GM20431 (cell line): Measurements from ENCODE around the gene RBM39.
"Not testable (repeated sequence)": the region's sequence is repeated elsewhere in the genome, so short reads cannot be mapped to it uniquely, and the experiment has no call there.

ENCODE experiments used
- in situ Hi-C: fragments of 300-500 bp; cut with MseI, MboI; formaldehyde crosslinking; loops from one replicate; pipeline ENCODE4 v1.15.0; 2020; ENCODE audit warnings: low sequenced_read_pairs; ENCODE audit not compliant: unreplicated experiment

Gene RBM39

GRCh38 chr20:35729836-35730582 lies 12.1 kb downstream of the RBM39 start:
- in situ Hi-C loops = no loop called here

GRCh38 chr20:35729283-35729807 lies 12.7 kb downstream of the RBM39 start:
- in situ Hi-C loops = no loop called here

- in situ Hi-C loops = no loop called here
Observed at GRCh38 chr20:35726842-35727711, 15.0 kb downstream of the RBM39 start.

GRCh38 chr20:35724321-35725230 lies 17.5 kb downstream of the RBM39 start:
- in situ Hi-C loops = no loop called here

GRCh38 chr20:35723652-35724320 lies 18.3 kb downstream of the RBM39 start:
- in situ Hi-C loops = not testable (repeated sequence)

GRCh38 chr20:35723275-35723639 lies 18.8 kb downstream of the RBM39 start:
- in situ Hi-C loops = not testable (repeated sequence)

- in situ Hi-C loops = no loop called here
Observed at GRCh38 chr20:35721621-35722020, 20.4 kb downstream of the RBM39 start.

GRCh38 chr20:35721219-35721618 lies 20.8 kb downstream of the RBM39 start:
- in situ Hi-C loops = no loop called here

- in situ Hi-C loops = no loop called here
Observed at GRCh38 chr20:35720165-35721123, 21.6 kb downstream of the RBM39 start.

- in situ Hi-C loops = no loop called here
Observed at GRCh38 chr20:35719717-35720116, 22.3 kb downstream of the RBM39 start.

- in situ Hi-C loops = no loop called here
Observed at GRCh38 chr20:35718972-35719635, 23.0 kb downstream of the RBM39 start.

- in situ Hi-C loops = not testable (repeated sequence)
Observed at GRCh38 chr20:35718321-35718720, 23.7 kb downstream of the RBM39 start.

- in situ Hi-C loops = no loop called here
Observed at GRCh38 chr20:35716330-35716729, 25.7 kb downstream of the RBM39 start.

- in situ Hi-C loops = no loop called here
Observed at GRCh38 chr20:35715652-35716051, 26.4 kb downstream of the RBM39 start.

- in situ Hi-C loops = no loop called here
Observed at GRCh38 chr20:35714127-35714526, 27.9 kb downstream of the RBM39 start.

- in situ Hi-C loops = not testable (repeated sequence)
Observed at GRCh38 chr20:35713120-35713519, 28.9 kb downstream of the RBM39 start.

GRCh38 chr20:35711588-35712209 lies 30.4 kb downstream of the RBM39 start:
- in situ Hi-C loops = no loop called here
